HepG2 (cell line): Measurements from ENCODE around the gene CH25H.

ENCODE experiments used
- BHLHE40 ChIP-seq: IDR thresholded peaks from 2 replicates; pipeline ENCODE4 v1.6.1; 2011; ENCODE audit warnings: low read length, improper control_type of control experiment
- CBX5 ChIP-seq: sonication (generic); formaldehyde crosslinking; IDR thresholded peaks from 2 replicates; pipeline ENCODE4 v1.4.0; 2020; ENCODE audit warnings: missing genetic modification reagents, borderline replicate concordance
- CTCF ChIP-seq: sonication (generic); formaldehyde crosslinking; IDR thresholded peaks from 2 replicates; pipeline ENCODE4 v1.5.0; 2020; ENCODE audit warnings: mild to moderate bottlenecking, missing genetic modification reagents, moderate library complexity
- EP300 ChIP-seq, 3 experiments: sonication (generic) in 1 of 3; formaldehyde crosslinking in 1 of 3; IDR thresholded peaks; 2 replicates each; pipeline versions ENCODE4 v1.5.1 to v1.6.1; 2011 to 2020; ENCODE audit warnings: low read depth in 2 of 3, low read length in 2 of 3, borderline replicate concordance in 1 of 3, improper control_type of control experiment in 1 of 3, mild to moderate bottlenecking in 1 of 3, missing genetic modification reagents in 1 of 3, moderate library complexity in 1 of 3
- JUN ChIP-seq: sonication (generic); formaldehyde crosslinking; IDR thresholded peaks from 2 replicates; pipeline ENCODE4 v1.4.0; 2020; ENCODE audit warnings: mild to moderate bottlenecking, missing genetic modification reagents
- TBL1XR1 ChIP-seq: fragments of 150-350 bp; IDR thresholded peaks from 2 replicates; pipeline ENCODE4 v1.6.1; 2014; ENCODE audit warnings: borderline replicate concordance, low read length; ENCODE audit not compliant: partially characterized antibody
- ZKSCAN1 ChIP-seq: fragments of 150-350 bp; IDR thresholded peaks from 2 replicates; pipeline ENCODE4 v1.6.1; 2014; ENCODE audit warnings: low read length
- ZNF24 ChIP-seq: fragments of 450-650 bp; IDR thresholded peaks from 2 replicates; pipeline ENCODE4 v1.6.1; 2017; ENCODE audit warnings: antibody characterized with exemption, mild to moderate bottlenecking
- ZNF510 ChIP-seq: sonication (generic); formaldehyde crosslinking; IDR thresholded peaks from 2 replicates; pipeline ENCODE4 v1.4.0; 2020; ENCODE audit warnings: low read depth, mild to moderate bottlenecking, missing genetic modification reagents

- TF ChIP-seq ZNF510 (CRISPR knock-in tag) (no peak), TBL1XR1 (no peak), EP300 (IDR thresholded peaks at IDR 0.05; ENCODE audit: low read depth in 2 of 2, low read length in 2 of 2) (no peak), EP300 (CRISPR knock-in tag; IDR thresholded peaks at IDR 0.05; ENCODE audit: borderline replicate concordance) (no peak), JUN (CRISPR knock-in tag) (no peak), CTCF (CRISPR knock-in tag) (no peak), CBX5 (CRISPR knock-in tag) (no peak), BHLHE40 (no peak), ZKSCAN1 (no peak), ZNF24 (no peak)
Observed at GRCh38 chr10:89185658-89186057, 21.5 kb downstream of the CH25H start.
